NCI-H128 (cell line): ENCODE measurements around the gene DGKD.
"Not testable (repeated sequence)": the region's sequence is repeated elsewhere in the genome, so short reads cannot be mapped to it uniquely, and the experiment has no call there.

Experiments
- DNase-seq: peaks from one replicate; lab custom pipeline; 2025; ENCODE audit not compliant: unreplicated experiment; lab: John Stamatoyannopoulos, UW

The DGKD gene

DNA sequence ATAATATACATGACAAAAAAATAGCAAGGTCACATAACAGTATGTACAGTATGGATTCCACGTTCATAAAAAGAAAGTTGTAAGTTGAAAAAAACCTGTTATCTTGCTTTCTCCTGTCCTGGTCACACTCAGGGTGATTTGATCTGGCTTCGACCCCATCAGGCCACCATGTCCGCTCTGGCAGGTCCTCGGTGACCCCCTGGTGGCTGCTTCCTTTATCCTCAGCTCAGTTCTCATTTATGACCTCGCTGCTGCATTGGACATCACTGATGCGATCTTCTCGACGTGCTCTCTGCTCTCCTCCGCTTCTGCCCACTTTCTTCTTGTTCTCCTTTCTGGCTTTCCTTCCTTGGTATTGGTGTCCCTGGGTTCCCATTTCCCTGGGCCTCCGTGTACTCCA, 29.7 kb downstream of the DGKD start:
- DNase-seq, result no peak

DNA sequence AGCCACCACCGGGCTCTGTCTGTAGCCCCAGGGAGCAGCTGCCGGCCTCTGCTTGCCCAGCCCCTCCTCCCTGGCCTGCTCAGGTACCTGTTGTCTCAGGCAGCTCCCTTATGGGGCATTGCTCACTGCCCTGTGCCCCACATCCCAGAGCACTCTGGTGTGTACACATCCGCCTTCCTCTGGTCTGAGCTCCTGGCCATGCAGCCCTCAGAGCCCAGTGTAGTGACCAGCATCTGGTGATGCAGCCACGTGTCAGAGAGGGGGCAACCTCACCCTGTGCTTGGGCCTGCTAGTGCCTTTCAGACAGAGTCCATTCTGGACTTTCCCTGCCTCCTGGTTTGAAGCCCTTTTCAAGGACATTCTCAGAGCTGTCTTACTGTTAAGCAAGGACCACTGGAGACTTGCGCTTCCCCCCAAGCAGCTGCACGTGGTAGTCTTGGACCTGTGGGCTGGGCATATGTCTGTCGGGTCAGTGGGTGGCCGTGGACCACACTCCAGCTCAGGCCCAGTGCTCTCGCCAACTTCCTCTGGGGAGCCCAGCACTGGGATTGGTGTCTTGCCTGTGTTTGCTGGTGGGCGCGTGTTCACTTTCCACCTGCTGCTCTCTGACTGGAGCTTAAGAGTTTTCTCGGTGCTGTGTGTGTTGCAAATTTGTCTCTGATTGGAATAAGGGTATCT, 30.7 kb downstream of the DGKD start:
- no peak for DNase-seq

DNA sequence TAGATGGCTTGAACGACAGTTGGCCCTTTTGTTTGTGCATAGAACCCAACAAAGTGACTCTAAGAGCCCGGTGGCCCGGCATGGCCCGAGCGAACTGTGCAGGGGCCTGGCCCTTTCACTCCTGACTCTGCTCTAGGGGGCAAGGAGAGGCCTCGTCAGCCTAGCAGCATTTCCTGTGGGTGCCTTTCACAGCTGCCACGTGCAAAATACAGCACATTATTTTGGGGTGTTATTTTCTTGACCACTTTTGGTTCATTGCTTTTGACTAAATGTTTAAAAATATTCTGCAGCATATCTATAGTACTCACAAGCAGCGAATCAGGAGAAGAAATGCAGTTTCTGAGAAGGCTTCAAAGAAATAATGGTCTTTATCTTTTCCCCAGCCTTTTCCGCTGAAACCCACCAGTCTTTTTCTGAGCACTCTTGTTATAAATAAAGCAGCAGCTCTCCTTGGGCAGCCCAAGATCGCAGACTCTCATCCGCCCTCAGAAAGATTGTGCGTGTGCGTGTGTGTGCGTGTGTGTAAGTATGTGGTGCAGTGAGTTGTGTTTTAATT, 31.3 kb downstream of the DGKD start:
- no peak for DNase-seq

DNA sequence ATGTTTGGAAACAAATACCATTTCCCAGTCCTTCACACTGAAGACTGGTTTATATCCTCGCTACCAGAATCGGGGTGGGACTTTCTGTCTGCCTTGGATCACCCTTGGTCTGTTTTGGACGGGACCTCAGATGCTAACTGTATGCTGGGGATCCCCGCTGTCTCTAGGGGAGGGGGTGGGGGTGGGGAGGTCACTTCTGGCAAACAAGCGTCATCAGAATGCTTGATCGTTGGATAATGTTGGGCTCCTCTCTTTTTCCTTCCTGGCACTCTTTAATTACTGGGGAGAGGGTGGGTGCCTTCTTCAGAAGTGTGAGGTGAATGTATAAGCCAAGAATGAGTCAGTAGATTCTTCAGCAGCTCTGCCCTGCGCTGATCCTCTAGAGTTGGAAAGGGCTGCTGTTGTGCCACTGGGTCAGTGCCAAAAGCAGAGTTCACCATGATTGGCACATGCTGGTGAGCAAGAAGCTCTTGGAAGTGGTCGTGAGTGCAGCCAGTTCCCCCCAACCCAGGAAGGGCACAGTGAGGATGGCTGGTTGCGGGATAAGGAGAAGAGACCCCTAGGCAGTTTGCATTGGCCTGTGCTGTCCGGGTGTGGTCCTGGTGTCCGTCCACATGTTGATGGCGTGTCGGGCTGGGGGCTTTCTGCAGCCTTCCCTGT, 32.2 kb downstream of the DGKD start:
- DNase-seq, result no peak

DNA sequence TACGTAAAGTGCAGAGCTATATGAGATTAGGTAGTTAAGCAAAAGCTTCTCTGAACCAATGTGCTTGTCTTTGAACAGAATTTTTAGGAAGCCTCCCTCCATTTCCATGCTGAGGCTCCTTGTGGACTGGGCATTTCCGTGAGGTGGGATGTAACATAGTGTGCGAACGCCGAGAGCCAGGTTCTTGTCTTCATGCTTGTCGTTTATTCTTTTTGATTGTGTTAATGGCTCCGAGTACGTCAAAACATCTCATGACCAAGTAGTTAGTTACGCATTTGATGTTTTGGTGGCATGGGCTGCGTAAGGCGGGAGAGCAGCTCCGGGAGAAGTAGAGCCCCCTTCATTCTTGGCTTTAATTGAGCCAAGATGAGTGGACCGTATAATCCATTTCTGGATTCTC, 32.9 kb downstream of the DGKD start:
- DNase-seq, result no peak

DNA sequence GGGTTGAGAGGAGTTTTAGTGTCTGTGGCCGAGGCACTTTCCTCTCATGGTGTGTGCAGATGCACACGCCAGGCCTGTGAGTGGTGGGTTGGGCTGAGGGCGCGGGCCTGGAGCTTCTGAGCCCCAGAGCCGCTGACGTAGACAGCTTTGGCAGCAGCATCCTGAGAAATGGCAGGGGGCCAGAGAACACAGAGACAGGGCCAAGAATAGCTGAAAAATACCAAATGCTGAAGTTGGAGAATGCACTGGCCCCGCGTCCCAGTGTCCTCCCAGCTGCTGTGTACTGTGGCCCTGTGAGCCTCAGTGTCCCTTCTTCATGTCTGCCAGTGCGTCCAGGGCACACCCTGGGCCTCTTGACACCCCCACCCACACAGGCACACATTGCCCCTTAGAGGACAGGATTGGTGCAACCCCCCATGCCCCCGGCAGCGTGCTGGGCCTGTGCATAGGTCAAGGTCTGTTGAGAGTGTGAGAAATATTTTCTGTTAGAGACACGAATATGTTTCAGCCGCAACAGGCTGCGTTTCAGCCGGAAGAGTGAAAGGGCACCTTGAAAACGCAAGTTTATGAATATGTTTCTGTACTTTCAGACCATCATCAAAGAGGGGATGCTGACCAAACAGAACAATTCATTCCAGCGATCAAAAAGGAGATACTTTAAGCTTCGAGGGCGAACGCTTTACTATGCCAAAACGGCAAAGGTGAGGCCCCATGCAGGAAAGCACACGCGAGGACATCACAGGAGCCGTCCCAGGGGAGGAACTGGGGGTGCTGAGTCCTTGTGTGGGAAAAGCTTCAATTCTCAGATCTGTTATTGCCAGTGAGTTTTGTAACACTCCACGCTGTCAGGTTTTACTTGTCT, 33.6 kb downstream of the DGKD start:
- DNase-seq, result no peak

DNA sequence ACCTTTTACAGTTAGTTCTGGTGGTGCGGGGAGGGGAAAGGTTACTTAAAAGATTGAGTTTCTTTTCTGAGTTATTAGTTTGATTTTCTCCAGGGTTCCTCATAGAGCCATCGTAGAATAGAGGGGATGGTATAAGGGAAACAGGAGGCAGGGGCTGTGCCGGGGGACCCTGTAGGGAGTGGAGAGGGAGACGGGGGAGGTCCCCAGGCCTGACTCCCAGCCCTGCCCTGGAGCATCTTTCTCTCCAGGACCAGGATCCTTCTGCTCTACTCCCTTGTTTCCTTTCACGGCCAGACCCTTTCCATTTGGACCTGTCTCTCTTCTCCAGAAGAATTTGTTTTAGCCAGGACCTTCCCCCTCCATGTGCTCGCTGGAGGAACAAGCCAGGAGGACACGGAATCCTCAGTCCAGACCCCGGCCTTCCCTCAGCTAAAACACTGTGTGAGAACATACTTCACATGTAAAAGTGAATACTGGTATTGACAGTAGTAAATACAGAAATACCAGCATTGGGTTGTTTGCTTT, 35.4 kb downstream of the DGKD start:
- DNase-seq, result no peak

DNA sequence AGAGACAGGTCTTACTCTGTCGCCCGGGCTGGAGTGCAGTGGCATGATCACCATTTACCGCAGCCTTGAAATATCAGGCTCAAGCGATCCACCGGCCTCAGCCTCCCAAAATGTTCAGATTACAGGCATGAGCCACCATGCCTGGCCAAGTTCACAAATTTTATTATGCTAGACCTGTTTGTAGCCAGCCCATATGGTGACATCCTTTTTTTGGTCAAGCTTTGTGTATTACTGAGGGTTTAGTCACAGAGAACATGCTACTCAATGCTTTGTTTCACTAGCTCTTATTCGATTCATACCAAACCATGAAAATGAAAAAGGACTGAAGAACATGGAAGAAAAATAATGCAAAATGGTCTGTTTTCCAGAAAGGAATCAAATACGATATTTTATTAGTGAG, 41.4 kb downstream of the DGKD start:
- no peak for DNase-seq

DNA sequence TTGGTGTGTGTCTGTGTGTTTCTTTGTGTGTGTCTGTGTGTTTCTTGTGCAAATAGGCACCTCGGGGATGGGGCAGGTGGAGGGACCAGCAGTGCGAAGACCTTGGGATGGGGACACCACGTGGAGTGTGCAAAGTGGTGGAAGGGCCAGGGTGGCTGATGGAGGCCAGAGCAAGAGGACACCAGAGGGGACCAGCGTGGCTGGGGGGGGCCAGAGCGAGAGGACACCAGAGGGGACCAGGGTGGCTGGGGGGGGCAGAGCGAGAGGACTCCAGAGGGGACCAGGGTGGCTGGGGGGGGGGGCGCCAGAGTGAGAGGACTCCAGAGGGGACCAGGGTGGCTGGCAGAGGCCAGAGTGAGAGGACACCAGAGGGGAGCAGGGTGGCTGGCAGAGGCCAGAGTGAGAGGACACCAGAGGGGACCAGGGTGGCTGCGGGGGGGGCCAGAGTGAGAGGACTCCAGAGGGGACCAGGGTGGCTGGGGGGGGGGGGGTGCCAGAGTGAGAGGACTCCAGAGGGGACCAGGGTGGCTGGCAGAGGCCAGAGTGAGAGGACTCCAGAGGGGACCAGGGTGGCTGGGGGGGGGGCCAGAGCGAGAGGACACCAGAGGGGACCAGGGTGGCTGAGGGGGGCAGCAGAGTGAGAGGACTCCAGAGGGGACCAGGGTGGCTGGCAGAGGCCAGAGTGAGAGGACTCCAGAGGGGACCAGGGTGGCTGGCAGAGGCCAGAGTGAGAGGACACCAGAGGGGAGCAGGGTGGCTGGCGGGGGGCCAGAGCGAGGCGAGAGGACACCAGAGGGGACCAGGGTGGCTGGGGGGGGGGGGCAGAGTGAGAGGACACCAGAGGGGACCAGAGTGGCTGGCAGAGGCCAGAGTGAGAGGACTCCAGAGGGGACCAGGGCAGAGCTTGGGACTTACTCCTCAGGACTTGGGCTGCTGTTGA, 42.7 kb downstream of the DGKD start:
- DNase-seq, result not testable (repeated sequence)

DNA sequence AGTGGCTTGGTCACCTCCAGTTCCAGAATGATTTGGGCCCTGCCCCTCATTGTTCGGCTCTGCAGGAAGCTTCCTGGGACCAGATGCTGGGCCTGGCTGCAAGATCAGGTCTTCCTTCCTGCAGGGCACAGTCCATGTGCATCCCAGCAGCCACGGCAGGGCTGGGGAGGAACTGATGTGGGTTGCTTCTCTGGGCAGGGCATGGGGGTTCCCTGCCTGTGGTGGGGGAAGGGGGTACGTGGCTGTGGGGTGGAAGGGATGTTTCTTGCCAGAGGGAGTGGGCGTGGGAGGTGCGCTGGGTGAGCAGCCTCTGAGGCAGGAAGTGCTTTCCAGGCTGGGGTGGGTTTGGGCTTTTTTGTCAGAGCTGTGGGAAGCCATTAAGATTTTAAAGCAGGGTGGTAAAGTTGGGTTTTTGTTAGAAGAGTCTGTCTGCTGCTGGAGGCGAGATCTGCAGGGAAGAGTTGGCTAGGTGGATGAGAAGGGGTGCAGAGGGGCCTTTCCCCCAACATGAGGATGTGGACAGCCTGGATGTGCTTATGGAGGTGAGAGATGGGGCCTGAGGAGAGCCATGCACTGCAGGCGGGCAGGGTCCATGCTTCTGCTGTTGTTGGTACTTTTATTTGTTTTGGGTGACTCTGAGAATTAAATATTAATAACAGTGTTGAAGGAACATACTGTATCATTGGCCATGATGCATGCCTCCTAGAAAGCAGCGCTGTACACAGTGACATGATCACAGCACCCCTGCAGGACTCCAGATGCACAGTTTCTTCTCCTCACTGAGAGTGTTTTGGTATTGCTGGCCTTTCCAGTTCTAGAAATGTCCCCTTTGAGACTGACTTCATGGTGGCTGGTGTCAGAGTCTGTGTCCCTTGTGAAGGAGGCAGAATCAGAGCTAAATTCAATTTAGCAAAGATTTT, 45.3 kb downstream of the DGKD start:
- DNase-seq, result no peak

DNA sequence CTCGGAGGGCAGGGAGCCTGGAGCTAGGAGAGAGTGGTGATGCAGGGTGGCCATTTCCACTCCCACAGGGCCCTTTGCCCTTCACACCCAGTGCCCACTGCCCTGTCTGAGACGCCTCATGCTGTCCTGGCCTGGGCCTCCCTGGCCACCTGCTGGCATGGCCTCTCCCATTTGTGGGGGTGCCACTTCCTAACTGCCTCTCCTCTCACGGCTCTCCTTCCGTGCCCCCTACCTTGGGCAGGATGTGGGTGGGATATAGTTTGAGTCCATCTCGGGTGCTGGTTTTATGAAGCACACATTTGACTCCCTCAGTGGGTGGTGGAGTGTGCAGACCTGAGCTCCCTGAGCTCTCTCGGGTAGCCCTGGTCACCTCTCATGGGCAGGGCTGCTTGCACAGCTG, 46.0 kb downstream of the DGKD start:
- no peak for DNase-seq

DNA sequence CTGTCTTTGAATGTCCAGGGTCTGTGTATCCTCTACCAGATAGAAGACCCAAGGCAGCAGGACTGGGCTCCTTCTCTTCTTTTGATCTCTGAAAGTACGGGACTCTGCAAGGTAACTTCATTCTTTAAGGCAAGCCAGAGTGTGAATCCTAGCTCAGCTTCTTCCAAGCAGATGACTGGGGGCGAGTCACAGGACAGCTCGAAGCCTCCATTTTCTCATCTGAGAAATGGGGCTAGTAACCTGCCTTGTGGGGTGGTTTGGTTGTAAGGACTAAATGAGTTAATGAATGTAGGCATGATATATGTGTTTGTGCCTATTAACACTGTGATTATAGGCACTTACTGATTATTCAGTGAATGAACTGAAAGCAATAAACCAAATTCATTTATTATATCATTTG, 46.7 kb downstream of the DGKD start:
- DNase-seq, result no peak

DNA sequence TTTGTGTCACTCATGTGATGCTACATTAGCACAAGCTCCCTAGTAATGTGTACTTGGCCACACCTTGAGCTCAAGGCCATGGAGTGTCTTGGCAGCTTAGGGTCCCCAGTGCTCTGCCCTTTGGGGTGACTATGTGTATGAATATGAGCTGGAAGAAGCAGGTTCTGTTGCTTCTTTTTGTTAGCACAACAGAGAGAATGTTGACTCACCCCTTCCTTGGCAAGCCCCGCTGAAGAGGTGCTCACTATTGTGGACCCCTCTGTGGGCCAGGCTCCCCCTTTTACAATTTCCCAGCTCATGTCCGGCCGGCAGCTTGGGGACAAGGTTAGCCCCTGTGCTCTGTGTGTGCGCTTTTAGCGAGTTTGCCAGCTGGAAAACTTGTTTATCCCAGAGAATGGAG, 48.1 kb downstream of the DGKD start:
- DNase-seq, result no peak

DNA sequence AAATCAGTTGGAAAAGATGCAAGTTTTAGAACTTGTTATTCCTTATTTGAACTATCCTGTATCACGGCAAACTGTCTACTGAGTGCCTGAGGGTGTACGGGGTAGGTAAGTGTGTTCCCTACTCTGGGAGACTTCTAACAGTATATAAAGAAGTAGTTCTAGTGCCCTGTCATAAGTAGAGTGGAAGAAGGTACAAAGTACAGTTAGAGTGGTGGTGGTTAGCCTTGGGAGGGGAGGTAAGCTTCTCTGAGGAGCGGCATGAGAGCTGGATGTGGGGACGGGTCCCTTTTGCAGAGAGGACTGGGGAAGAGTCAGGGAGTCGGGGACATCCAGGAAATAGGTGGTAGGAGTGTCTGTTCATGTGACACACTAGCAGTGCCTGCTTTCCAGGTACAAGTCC, 48.5 kb downstream of the DGKD start:
- no peak for DNase-seq

DNA sequence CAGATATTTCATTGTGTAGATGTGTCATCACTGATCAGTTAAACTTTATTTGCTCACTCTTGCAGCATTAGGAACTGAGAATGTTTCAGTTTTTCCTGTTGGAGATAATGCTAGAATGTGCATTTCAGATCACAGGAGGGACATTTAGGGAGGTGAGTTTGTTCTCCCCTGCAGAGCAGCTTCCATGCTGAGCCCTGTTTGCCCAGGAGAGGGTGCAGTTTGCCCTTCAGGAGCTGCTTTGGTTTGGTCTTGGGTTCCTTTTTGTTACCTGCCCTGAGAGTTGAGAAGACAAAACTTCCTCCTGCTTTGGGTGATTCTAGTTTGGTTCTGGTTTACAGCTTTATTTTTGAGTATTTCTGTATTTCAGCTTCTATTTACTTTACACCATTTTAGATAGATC, 49.9 kb downstream of the DGKD start:
- no peak for DNase-seq

DNA sequence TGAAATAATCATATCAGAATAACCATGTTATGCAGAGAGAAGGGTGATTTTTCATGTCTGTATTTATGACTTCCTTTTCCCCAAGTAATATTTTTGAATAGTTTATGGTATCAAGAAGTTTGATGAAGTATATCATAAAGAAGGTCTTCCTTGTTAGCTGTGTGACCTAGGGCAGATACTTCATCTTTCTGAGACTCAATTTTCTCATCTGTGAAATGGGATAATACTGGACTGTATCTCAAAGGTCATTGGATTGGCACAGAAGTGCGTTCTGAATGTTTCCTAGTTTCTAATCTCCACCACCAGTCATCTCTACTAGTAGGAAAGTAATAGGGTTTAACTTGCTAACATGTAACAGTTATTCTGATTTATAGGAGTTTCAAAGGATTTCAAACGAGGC, 52.6 kb downstream of the DGKD start:
- DNase-seq, result no peak

DNA sequence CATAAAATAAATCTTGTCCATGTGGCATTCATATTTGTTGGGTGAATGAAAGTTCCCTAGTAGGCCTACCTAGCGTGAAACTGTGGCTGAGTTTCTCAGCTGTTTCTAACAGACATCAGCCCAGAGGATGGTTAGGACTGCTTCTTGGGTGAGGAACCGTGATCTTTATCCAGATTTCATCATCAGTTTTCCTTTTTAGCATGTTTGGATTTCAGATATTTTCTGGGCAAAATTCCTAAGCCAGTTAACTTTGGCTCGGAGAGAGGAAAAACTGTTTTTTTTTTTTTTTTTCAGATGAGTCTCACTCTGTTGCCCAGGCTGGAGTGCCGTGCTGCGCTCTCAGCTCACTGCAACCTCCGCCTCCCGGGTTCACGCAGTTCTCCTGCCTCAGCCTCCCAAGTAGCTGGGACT, 53.5 kb downstream of the DGKD start:
- no peak for DNase-seq

DNA sequence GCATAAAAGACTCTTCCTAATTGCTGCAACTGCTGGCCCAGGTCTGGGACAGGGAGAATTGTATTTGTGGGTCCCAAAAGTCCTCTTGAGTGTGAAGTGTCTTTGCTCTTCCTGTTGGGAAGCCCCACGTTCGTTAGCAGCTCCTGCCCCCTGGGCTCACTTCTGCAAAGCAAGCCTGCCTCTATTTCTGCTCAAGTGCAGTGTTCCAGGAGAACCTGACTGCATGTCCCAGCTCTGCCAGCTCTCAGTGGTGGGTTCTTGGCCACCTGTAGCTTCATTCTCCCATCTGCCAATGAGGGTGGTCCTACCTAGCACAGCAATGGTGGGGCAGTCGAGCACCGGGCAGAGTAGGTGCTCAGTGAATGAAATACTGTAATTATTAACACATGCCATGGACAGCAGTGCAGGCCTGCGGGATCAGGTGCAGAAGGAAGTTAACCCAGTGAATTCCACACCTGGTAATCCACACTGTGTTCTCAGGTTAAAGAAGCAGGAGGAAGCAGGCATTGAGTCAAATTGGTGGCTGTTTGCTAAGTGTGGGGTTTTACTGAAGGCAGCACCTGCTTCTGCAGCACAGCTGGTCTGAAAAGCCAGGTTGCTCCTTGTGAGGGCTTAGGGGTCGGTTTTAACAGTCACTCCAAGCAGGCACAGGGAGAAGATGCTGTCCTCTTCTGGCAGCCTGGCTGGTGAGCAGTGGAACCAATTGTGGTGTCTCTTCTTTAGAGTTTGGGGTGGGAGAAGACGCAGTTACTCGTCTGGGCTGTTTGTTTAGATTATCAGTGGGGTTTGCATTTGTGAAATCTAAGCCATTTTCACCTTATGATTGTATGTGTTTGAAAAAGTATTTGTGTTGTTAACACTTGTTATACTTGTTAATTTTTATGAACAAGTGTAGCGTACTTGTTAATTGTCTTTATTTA, 54.3 kb downstream of the DGKD start:
- no peak for DNase-seq
